Panc1 (cell line): Measurements from ENCODE around the gene FAM149B1.

ENCODE experiments used
- POLR2AphosphoS5 ChIP-seq: IDR thresholded peaks from 2 replicates; pipeline ENCODE4 v1.6.1; 2012; ENCODE audit warnings: mild to moderate bottlenecking, low read depth, low read length, moderate library complexity
- TF ChIP-seq, protein P1 (sequence below): fragments of 450-650 bp; IDR thresholded peaks from 2 replicates; pipeline ENCODE4 v1.5.1; 2017; ENCODE audit warnings: mild to moderate bottlenecking

- TF ChIP-seq, protein P1, sequence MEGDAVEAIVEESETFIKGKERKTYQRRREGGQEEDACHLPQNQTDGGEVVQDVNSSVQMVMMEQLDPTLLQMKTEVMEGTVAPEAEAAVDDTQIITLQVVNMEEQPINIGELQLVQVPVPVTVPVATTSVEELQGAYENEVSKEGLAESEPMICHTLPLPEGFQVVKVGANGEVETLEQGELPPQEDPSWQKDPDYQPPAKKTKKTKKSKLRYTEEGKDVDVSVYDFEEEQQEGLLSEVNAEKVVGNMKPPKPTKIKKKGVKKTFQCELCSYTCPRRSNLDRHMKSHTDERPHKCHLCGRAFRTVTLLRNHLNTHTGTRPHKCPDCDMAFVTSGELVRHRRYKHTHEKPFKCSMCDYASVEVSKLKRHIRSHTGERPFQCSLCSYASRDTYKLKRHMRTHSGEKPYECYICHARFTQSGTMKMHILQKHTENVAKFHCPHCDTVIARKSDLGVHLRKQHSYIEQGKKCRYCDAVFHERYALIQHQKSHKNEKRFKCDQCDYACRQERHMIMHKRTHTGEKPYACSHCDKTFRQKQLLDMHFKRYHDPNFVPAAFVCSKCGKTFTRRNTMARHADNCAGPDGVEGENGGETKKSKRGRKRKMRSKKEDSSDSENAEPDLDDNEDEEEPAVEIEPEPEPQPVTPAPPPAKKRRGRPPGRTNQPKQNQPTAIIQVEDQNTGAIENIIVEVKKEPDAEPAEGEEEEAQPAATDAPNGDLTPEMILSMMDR: no peak; the same call in none of the 2 replicates
- TF ChIP-seq POLR2AphosphoS5: peak; percentile 98
Observed at GRCh38 chr10:73167783-73168464, at the start of gene FAM149B1, which contains the start of gene ECD.
